Dedifferentiated amniotic fluid mesenchymal stem cell (primary cell): Measurements from ENCODE around the gene PHIP.
"Not testable (repeated sequence)": the region's sequence is repeated elsewhere in the genome, so short reads cannot be mapped to it uniquely, and the experiment has no call there.

Source experiments
- DNase-seq: peaks from one replicate; pipeline ENCODE4 v3.0.0-alpha.2; 2016; ENCODE audit errors: extremely low spot score

Gene PHIP

DNA sequence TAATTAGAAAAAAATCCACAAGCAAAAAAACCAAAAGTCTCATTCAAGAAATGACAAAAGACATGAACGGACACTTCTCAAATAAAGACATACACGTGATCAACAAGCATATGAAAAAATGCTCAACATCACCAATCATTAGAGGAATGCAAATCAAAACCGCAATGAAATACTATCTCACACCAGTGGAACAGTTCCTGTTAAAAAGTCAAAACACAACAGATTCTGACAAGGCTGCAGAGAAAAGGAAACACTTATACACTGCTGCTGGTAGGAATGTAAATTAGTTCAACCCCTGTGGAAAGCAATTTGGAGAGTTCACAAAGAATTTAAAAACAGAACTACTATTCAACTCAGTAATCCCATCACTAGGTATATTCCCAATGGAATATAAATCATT, 152.7 kb downstream of the PHIP start:
- no peak for DNase-seq

DNA sequence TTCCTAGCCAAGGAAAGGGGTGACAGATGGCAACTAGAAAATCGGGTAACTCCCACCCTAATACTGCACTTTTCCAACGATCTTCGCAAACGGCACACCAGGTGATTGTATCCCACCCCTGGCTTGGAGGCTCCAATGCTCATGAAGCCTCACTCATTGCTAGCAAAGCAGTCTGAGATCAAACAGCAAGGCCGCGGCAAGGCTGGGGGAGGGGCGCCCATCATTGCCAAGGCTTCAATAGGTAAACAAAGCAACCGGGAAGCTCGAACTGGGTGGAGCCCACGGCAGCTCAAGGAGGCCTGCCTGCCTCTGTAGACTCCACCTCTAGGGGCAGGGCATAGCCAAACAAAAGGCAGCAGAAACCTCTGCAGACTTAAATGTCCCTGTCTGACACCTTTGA, 156.9 kb downstream of the PHIP start:
- not testable (repeated sequence) for DNase-seq

DNA sequence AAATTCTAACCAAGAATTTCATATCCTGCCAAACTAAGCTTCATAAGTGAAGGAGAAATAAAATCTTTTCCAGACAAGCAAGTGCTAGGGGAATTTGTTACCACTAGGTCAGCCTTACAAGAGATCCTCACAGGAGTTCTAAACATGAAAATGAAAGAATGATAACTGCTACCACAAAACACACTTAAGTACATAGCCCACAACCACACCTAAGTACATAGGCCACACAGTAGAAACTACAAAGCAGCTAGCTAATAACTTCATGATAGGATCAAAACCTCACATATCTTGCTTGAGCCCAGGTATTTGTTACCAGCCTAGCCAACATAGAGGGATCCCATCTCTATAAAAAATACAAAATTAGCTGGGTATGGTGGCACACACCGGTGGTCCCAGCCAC, 160.3 kb downstream of the PHIP start:
- DNase-seq = no peak

DNA sequence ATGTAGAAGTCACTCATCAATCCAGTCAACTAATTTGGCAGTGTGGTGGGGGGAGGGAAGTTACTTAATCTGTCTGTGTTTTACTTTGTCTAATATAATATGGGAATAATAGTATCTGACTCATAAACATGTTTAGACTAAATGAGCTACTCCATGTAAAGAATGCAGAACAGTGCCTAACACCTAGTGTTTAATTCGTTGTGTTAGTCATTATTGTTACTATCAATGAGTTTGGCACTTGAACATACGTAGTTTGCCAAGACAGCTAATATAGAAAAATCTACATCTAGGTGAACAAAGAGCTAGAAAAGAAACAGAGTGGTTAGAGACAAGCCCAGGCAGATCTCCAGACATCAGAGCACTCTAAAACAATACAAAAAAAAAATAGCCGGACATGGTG, 161.6 kb downstream of the PHIP start:
- no peak for DNase-seq

- DNase-seq = no peak
Measured at GRCh38 chr6:78911218-78911940, 166.7 kb downstream of the PHIP start.

GRCh38 chr6:78910591-78911171, 167.4 kb downstream of the PHIP start:
- no peak for DNase-seq

- DNase-seq = no peak
Measured at GRCh38 chr6:78910010-78910409, 168.0 kb downstream of the PHIP start.

- peak; percentile 69 for DNase-seq
Measured at GRCh38 chr6:78909391-78909790, 168.7 kb downstream of the PHIP start.

GRCh38 chr6:78908621-78909020, 169.4 kb downstream of the PHIP start:
- DNase-seq = no peak

- no peak for DNase-seq
Measured at GRCh38 chr6:78896227-78896626, 181.8 kb downstream of the PHIP start.

GRCh38 chr6:78889901-78890300, 188.2 kb downstream of the PHIP start:
- not testable (repeated sequence) for DNase-seq
